HEK293T (cell line): Measurements from ENCODE around the gene CD96.

ENCODE experiments used
- CTCF ChIA-PET: fragments of 350-600 bp; formaldehyde crosslinking; extraction: SDS; loops from one replicate; lab custom pipeline; 2021; ENCODE audit warnings: antibody characterized with exemption, inconsistent platforms; lab: Yijun Ruan, JAX
- POLR2A ChIA-PET: fragments of 350-600 bp; formaldehyde crosslinking; extraction: SDS; loops from one replicate; lab custom pipeline; 2020; ENCODE audit warnings: antibody characterized with exemption, inconsistent platforms; lab: Yijun Ruan, JAX
- DNase-seq: peaks from one replicate; pipeline ENCODE4 v3.0.0; 2012; ENCODE audit warnings: mixed read lengths; ENCODE audit errors: extremely low spot score
- ARNT ChIP-seq: fragments of 450-650 bp; IDR thresholded peaks from 2 replicates; pipeline ENCODE4 v1.6.1; 2017; ENCODE audit warnings: mild to moderate bottlenecking
- BHLHE40 ChIP-seq: fragments of 450-650 bp; IDR thresholded peaks from 2 replicates; pipeline ENCODE4 v1.6.1; 2016; ENCODE audit warnings: mild to moderate bottlenecking, moderate library complexity, borderline replicate concordance
- CTBP1 ChIP-seq: fragments of 450-650 bp; IDR thresholded peaks from 2 replicates; pipeline ENCODE4 v1.6.1; 2016; ENCODE audit warnings: borderline replicate concordance
- ELF4 ChIP-seq: fragments of 450-650 bp; IDR thresholded peaks from 2 replicates; pipeline ENCODE4 v1.6.1; 2017; ENCODE audit warnings: antibody characterized with exemption
- FOXA1 ChIP-seq: fragments of 450-650 bp; IDR thresholded peaks from 2 replicates; pipeline ENCODE4 v1.6.1; 2016; ENCODE audit warnings: mild to moderate bottlenecking
- FOXK2 ChIP-seq: fragments of 450-650 bp; IDR thresholded peaks from 2 replicates; pipeline ENCODE4 v1.6.1; 2016; ENCODE audit warnings: mild to moderate bottlenecking
- FOXM1 ChIP-seq: fragments of 450-650 bp; IDR thresholded peaks from 2 replicates; pipeline ENCODE4 v1.6.1; 2017; ENCODE audit warnings: mild to moderate bottlenecking, borderline replicate concordance
- HDGF ChIP-seq: fragments of 450-650 bp; IDR thresholded peaks from 2 replicates; pipeline ENCODE4 v1.6.1; 2017; ENCODE audit warnings: antibody characterized with exemption, borderline replicate concordance
- L3MBTL2 ChIP-seq: fragments of 450-650 bp; conservative IDR thresholded peaks from 2 replicates; pipeline ENCODE4 v1.6.1; 2016; ENCODE audit warnings: mild to moderate bottlenecking
- LEF1 ChIP-seq: fragments of 450-650 bp; IDR thresholded peaks from 2 replicates; pipeline ENCODE4 v1.6.1; 2017; ENCODE audit warnings: mild to moderate bottlenecking, borderline replicate concordance
- NFRKB ChIP-seq: fragments of 450-650 bp; IDR thresholded peaks from 2 replicates; pipeline ENCODE4 v1.6.1; 2016; ENCODE audit warnings: mild to moderate bottlenecking, moderate library complexity
- SP1 ChIP-seq: fragments of 450-650 bp; IDR thresholded peaks from 2 replicates; pipeline ENCODE4 v1.6.1; 2017
- SUZ12 ChIP-seq: fragments of 450-650 bp; IDR thresholded peaks from 2 replicates; pipeline ENCODE4 v1.6.1; 2016; ENCODE audit warnings: mild to moderate bottlenecking
- TARDBP ChIP-seq: fragments of 450-650 bp; IDR thresholded peaks from 2 replicates; pipeline ENCODE4 v1.6.1; 2016
- ZNF384 ChIP-seq: fragments of 450-650 bp; IDR thresholded peaks from 2 replicates; pipeline ENCODE4 v1.6.1; 2016
- TF ChIP-seq, protein P1 (sequence below): fragments of 450-650 bp; IDR thresholded peaks from 2 replicates; pipeline ENCODE4 v1.6.1; 2016

The CD96 gene, protein sequence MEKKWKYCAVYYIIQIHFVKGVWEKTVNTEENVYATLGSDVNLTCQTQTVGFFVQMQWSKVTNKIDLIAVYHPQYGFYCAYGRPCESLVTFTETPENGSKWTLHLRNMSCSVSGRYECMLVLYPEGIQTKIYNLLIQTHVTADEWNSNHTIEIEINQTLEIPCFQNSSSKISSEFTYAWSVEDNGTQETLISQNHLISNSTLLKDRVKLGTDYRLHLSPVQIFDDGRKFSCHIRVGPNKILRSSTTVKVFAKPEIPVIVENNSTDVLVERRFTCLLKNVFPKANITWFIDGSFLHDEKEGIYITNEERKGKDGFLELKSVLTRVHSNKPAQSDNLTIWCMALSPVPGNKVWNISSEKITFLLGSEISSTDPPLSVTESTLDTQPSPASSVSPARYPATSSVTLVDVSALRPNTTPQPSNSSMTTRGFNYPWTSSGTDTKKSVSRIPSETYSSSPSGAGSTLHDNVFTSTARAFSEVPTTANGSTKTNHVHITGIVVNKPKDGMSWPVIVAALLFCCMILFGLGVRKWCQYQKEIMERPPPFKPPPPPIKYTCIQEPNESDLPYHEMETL

GRCh38 chr3:111541911-111542483 is at the start of gene CD96:
Gene CD96 (plus strand): TSS chr3:111542197. CDS start chr3:111542249, 52 bp downstream.
- TF ChIP-seq HDGF = no peak
- no peak for TF ChIP-seq SUZ12
- TF ChIP-seq LEF1 = no peak
- ChIA-PET CTCF (no interaction called here), POLR2A (no interaction called here)
- no peak for DNase-seq

GRCh38 chr3:111493276-111493675 is 48.7 kb upstream of the CD96 start:
- DNase-seq = no peak
- CTCF ChIA-PET = no interaction called here
- TF ChIP-seq NFRKB = no peak
- no peak for TF ChIP-seq ARNT
- no peak for TF ChIP-seq L3MBTL2
- TF ChIP-seq LEF1 = no peak
- no peak for TF ChIP-seq CTBP1
- no peak for TF ChIP-seq TARDBP
- no peak for TF ChIP-seq SP1
- no peak for TF ChIP-seq BHLHE40
- TF ChIP-seq FOXA1 = no peak
- TF ChIP-seq ELF4 = no peak
- TF ChIP-seq FOXM1 = no peak
- POLR2A ChIA-PET = no interaction called here

- TF ChIP-seq SUZ12 = no peak
- TF ChIP-seq, protein P1, sequence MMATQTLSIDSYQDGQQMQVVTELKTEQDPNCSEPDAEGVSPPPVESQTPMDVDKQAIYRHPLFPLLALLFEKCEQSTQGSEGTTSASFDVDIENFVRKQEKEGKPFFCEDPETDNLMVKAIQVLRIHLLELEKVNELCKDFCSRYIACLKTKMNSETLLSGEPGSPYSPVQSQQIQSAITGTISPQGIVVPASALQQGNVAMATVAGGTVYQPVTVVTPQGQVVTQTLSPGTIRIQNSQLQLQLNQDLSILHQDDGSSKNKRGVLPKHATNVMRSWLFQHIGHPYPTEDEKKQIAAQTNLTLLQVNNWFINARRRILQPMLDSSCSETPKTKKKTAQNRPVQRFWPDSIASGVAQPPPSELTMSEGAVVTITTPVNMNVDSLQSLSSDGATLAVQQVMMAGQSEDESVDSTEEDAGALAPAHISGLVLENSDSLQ = no peak
- DNase-seq = no peak
- ChIA-PET CTCF (no interaction called here), POLR2A (no interaction called here)
These were observed 45.0 kb upstream of the CD96 start for GRCh38 chr3:111496894-111497559.

GRCh38 chr3:111498022-111498421 is 44.0 kb upstream of the CD96 start:
- POLR2A ChIA-PET = no interaction called here
- CTCF ChIA-PET = no interaction called here
- no peak for TF ChIP-seq SUZ12
- TF ChIP-seq LEF1 = no peak
- TF ChIP-seq FOXK2 = no peak
- TF ChIP-seq, protein P1 = no peak
- no peak for TF ChIP-seq HDGF
- no peak for TF ChIP-seq SP1
- no peak for TF ChIP-seq ARNT
- no peak for TF ChIP-seq TARDBP
- TF ChIP-seq BHLHE40 = no peak
- no peak for TF ChIP-seq CTBP1
- TF ChIP-seq FOXA1 = no peak
- TF ChIP-seq ZNF384 = no peak
- TF ChIP-seq ELF4 = no peak
- TF ChIP-seq NFRKB = no peak
- TF ChIP-seq L3MBTL2 = no peak
- TF ChIP-seq FOXM1 = no peak
- no peak for DNase-seq

DNA sequence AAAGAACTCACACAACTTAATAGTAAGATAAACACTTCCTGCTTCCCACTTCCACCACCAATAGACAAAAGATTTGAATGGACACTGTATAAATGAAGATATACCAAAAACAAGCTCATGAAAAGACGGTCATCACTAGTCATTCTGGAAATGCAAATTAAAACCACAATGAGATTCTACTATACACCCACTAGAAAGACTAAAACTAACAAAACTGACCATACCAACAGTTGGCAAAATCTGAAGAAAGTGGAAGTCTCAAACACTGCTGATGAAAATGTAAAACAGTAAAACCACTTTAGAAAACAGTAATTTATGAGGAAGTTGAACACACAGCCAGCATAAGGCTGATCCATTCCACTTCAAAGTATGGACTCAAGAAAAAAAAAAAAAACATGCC is 35.6 kb upstream of the CD96 start:
- DNase-seq = no peak
- CTCF ChIA-PET = no interaction called here
- POLR2A ChIA-PET = no interaction called here
- TF ChIP-seq BHLHE40 (no peak), SUZ12 (no peak), ARNT (no peak), TARDBP (no peak), FOXM1 (no peak), NFRKB (no peak), FOXK2 (no peak), ELF4 (no peak), ZNF384 (no peak)

DNA sequence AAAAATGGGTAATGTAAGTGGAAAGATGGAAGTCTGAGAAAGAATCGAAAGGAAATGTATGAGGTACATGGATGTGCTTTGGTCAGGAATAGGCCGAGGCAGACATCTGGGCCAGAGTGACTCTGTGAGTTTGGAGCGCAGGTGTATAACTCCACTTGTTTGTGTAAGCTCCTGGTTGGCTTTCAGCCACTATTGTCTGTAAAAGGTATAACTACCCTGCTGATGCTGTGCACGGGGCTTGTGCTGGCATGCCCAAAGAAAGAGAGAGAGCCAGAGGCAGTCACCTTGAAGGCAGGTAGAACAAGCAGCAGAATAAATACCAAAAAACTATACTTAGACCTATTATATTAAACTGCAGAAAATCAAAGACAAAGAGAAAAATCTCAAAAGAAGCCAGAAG is 32.7 kb upstream of the CD96 start:
- no peak for DNase-seq
- TF ChIP-seq ARNT (no peak), FOXK2 (no peak), SP1 (no peak), FOXM1 (no peak), FOXA1 (no peak), BHLHE40 (no peak), ELF4 (no peak), TARDBP (no peak)
- TF ChIP-seq, protein P1 = no peak
- ChIA-PET POLR2A (no interaction called here), CTCF (no interaction called here)
